ENCODE measurements around the gene BRAT1.
A peak's percentile ranks its signal among the peaks of the same experiment; 100 is the strongest.

The BRAT1 gene

DNA sequence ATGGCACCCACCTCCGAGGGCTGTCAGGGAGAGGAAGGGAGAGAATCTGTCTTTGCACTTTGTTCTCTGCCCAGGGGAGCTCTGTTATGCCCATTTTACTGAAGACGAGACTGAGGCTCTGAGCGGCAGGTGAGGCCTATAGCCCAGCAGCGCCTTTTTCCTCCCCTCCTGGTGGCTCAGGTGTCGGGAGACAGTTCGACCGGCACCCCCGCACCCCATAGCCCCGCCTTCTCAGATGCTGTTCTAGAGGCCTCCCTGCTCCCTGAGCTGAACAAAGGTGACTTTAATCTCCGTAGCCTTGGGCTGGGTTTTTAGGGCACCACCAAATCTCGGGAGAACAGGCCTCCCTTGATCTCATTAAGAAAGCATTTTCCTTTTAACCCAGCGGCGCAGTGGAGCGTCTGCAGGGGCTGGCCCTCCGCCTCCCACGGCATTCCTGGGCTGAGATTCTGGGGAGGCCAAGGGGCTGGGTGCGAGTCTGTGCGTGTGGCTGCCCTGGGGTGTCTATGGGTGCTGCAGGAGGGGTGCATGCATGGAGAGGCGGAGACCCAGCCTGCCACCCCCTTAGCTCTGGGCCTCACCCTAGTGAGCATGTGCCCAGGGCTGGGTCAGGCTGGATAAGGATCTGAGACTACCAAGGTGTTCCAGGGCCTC lies 32.4 kb downstream of the BRAT1 start:
- ChIA-PET POLR2A (no interaction called here), CTCF (no interaction called here)
- TF ChIP-seq, protein P1, sequence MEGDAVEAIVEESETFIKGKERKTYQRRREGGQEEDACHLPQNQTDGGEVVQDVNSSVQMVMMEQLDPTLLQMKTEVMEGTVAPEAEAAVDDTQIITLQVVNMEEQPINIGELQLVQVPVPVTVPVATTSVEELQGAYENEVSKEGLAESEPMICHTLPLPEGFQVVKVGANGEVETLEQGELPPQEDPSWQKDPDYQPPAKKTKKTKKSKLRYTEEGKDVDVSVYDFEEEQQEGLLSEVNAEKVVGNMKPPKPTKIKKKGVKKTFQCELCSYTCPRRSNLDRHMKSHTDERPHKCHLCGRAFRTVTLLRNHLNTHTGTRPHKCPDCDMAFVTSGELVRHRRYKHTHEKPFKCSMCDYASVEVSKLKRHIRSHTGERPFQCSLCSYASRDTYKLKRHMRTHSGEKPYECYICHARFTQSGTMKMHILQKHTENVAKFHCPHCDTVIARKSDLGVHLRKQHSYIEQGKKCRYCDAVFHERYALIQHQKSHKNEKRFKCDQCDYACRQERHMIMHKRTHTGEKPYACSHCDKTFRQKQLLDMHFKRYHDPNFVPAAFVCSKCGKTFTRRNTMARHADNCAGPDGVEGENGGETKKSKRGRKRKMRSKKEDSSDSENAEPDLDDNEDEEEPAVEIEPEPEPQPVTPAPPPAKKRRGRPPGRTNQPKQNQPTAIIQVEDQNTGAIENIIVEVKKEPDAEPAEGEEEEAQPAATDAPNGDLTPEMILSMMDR (IDR thresholded peaks at IDR 0.05; ENCODE audit: insufficient read depth, low read length, missing control alignments), result no peak
- no peak overlapping the region for H3K4me3 ChIP-seq (ENCODE audit: low read depth, low read length)
- no peak for DNase-seq (ENCODE audit: low read depth, low spot score)

- no peak overlapping the region; the same call in 1 of the 2 replicates for H3K4me3 ChIP-seq (ENCODE audit: low read depth, low read length)
- TF ChIP-seq, protein P1 (IDR thresholded peaks at IDR 0.05; ENCODE audit: insufficient read depth, low read length, missing control alignments), result no peak
- DNase-seq (ENCODE audit: low read depth, low spot score), result no peak
- POLR2A ChIA-PET, result no interaction called here
- CTCF ChIA-PET, result no interaction called here
Measured at GRCh38 chr7:2521952-2522591, 33.3 kb downstream of the BRAT1 start.

DNA sequence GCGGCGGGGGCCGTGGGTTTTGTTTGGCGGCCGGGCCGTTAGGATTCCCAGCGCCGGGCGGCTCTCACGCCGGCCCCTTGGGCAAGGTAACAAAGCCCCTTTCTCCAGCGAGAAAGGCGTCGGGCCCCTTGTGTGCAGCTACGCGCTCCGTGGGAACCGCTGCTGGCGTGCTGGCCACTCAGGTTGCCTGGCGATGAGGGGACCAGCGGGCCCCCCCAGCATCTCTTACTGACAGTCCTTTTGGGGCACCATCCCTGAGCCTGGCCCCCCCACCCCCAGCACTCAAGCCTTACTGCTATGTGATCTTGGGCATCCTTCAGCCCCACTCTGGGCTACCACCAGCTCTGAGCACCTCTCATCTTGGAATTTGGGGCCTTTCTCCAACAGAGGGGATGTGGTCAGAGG lies 34.0 kb downstream of the BRAT1 start:
- peak overlapping the region; percentile 57 for H3K4me3 ChIP-seq (ENCODE audit: low read depth, low read length)
- TF ChIP-seq, protein P1 (IDR thresholded peaks at IDR 0.05; ENCODE audit: insufficient read depth, low read length, missing control alignments), result no peak
- ChIA-PET CTCF (interaction anchor here (1.7 kb wide), 1 partner anchor 9 kb away, joined by 5 read pairs; no protein-coding TSS in a partner anchor), POLR2A (no interaction called here)
- DNase-seq (ENCODE audit: low read depth, low spot score), result no peak

DNA sequence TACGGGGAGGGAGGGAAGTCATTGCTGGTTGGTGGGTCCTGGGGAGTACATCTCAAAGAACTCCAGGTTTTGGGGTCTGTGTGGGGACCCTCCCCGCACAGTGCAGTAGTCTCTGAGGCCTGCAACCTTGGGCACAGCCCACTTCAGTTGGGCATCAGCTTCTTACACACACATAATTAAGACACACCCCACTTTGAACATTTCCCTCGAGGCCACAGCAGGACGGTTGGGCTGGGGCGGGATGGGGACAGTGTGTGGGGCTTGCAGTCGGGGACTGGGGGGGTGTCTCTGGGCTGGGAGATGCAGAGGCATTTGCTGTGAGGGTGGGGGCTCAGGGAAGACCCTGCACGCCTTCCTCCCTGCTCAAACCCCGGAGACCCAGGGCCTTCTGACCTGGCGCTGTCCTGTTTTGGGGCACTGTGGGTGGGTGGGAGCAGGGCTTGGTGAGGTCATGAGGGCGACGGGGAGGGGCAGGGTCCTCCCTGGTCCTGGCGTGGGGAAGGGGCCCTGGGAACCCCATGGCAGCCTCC lies 34.5 kb downstream of the BRAT1 start:
- no peak for DNase-seq (ENCODE audit: low read depth, low spot score)
- ChIA-PET POLR2A (no interaction called here), CTCF (interaction anchor here (0.8 to 1.7 kb wide), 2 partner anchors 9 to 42 kb away, joined by 3 to 5 read pairs; no protein-coding TSS in a partner anchor)
- peak overlapping the region; percentile 57 for H3K4me3 ChIP-seq (ENCODE audit: low read depth, low read length)
- TF ChIP-seq, protein P1 (IDR thresholded peaks at IDR 0.05; ENCODE audit: insufficient read depth, low read length, missing control alignments), result no peak

DNA sequence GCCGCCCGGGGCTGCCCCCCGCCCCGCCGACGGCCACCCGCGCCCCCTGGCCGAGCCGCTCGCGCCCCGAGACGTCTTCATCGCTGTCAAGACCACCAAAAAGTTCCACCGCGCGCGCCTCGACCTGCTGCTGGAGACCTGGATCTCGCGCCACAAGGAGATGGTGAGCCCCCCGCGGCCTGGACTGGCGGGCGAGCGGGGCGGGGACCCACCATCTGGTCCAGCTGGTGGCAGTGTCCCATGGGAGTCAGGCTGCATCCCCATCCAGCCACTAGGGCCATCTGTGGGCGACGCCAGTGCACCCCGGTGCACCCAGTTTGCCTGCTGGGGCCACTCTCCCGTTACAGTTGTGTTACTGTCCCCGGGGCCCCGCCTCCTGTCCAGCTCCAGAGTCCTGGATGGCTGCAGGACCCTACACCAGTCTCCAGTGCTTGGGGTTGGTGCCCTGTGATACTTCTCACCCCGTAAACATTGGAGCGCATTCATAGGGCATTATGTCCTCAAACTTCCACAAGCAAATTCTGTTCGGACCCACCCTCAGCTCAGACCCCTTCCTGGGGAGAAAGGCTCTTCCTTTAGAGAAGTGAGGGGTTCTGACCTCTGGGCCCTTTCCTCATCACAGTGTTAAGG lies 35.1 kb downstream of the BRAT1 start:
- peak overlapping the region; percentile 57 for H3K4me3 ChIP-seq (ENCODE audit: low read depth, low read length)
- no peak for DNase-seq (ENCODE audit: low read depth, low spot score)
- TF ChIP-seq, protein P1 (IDR thresholded peaks at IDR 0.05; ENCODE audit: insufficient read depth, low read length, missing control alignments), result no peak
- ChIA-PET CTCF (interaction anchor here (0.8 to 1.7 kb wide), 2 partner anchors 10 to 42 kb away, joined by 3 to 5 read pairs; no protein-coding TSS in a partner anchor), POLR2A (no interaction called here)

Data from AG04449 (cell line).